ENCODE results near the gene NOTCH2. TPM values are rescaled to one million over a fixed set of nuclear protein-coding genes. Genes with fewer than 3 reads are reported as not detected.

The NOTCH2 gene
- total RNA-seq, 1 experiment from 2014 or later, result 79.6 TPM

GRCh38 chr1:119937198-119937597 lies 132.3 kb downstream of the NOTCH2 start:
- DNase-seq, result no peak
- H3K4me1 Mint-ChIP-seq (ENCODE audit: low read depth, unreplicated experiment), result no peaks in the 10 kb centered on the region
- H3K36me3 Mint-ChIP-seq (ENCODE audit: insufficient read depth, unreplicated experiment), result peaks cover 19% of the 10 kb centered on the region
- H3K4me3 Mint-ChIP-seq (ENCODE audit: low read depth, unreplicated experiment), result no peak overlapping the region
- CTCF ChIA-PET, result no interaction called here
- peaks cover 5% of the 10 kb centered on the region for H3K9me3 Mint-ChIP-seq (ENCODE audit: low read depth, unreplicated experiment)
- H3K27me3 Mint-ChIP-seq (ENCODE audit: unreplicated experiment), result no peaks in the 10 kb centered on the region
- intact Hi-C loops (cut with micrococcal nuclease; ENCODE audit: unreplicated experiment), result no loop called here
- BruUV-seq (replicated peaks), result no TSS peak
- TF ChIP-seq CTCF (IDR thresholded peaks at IDR 0.05; ENCODE audit: unreplicated experiment), result no peak
- no peak overlapping the region for H3K27ac Mint-ChIP-seq (ENCODE audit: unreplicated experiment)

GRCh38 chr1:119935915-119936314 lies 133.5 kb downstream of the NOTCH2 start:
- BruUV-seq (replicated peaks), result no TSS peak
- peaks cover 5% of the 10 kb centered on the region for H3K9me3 Mint-ChIP-seq (ENCODE audit: low read depth, unreplicated experiment)
- H3K4me3 Mint-ChIP-seq (ENCODE audit: low read depth, unreplicated experiment), result no peak overlapping the region
- CTCF ChIA-PET, result no interaction called here
- intact Hi-C loops (cut with micrococcal nuclease; ENCODE audit: unreplicated experiment), result no loop called here
- H3K27me3 Mint-ChIP-seq (ENCODE audit: unreplicated experiment), result no peaks in the 10 kb centered on the region
- H3K36me3 Mint-ChIP-seq (ENCODE audit: insufficient read depth, unreplicated experiment), result peaks cover 19% of the 10 kb centered on the region
- no peak for TF ChIP-seq CTCF (IDR thresholded peaks at IDR 0.05; ENCODE audit: unreplicated experiment)
- no peaks in the 10 kb centered on the region for H3K4me1 Mint-ChIP-seq (ENCODE audit: low read depth, unreplicated experiment)
- DNase-seq, result no peak
- H3K27ac Mint-ChIP-seq (ENCODE audit: unreplicated experiment), result no peak overlapping the region

GRCh38 chr1:119935373-119935772 lies 134.1 kb downstream of the NOTCH2 start:
- Mint-ChIP-seq H3K4me3 (ENCODE audit: low read depth, unreplicated experiment) (no peak overlapping the region), H3K9me3 (ENCODE audit: low read depth, unreplicated experiment) (peaks cover 5% of the 10 kb centered on the region), H3K4me1 (ENCODE audit: low read depth, unreplicated experiment) (no peaks in the 10 kb centered on the region), H3K27ac (ENCODE audit: unreplicated experiment) (no peak overlapping the region), H3K36me3 (ENCODE audit: insufficient read depth, unreplicated experiment) (peaks cover 16% of the 10 kb centered on the region), H3K27me3 (ENCODE audit: unreplicated experiment) (no peaks in the 10 kb centered on the region)
- BruUV-seq (replicated peaks), result no TSS peak
- no peak for TF ChIP-seq CTCF (IDR thresholded peaks at IDR 0.05; ENCODE audit: unreplicated experiment)
- no peak for DNase-seq
- CTCF ChIA-PET, result no interaction called here
- intact Hi-C loops (cut with micrococcal nuclease; ENCODE audit: unreplicated experiment), result no loop called here

GRCh38 chr1:119933397-119933796 lies 136.1 kb downstream of the NOTCH2 start:
- CTCF ChIA-PET, result no interaction called here
- no TSS peak for BruUV-seq (replicated peaks)
- Mint-ChIP-seq H3K27ac (ENCODE audit: unreplicated experiment) (no peak overlapping the region), H3K36me3 (ENCODE audit: insufficient read depth, unreplicated experiment) (peaks cover 15% of the 10 kb centered on the region), H3K9me3 (ENCODE audit: low read depth, unreplicated experiment) (peaks cover 5% of the 10 kb centered on the region), H3K4me1 (ENCODE audit: low read depth, unreplicated experiment) (no peaks in the 10 kb centered on the region), H3K4me3 (ENCODE audit: low read depth, unreplicated experiment) (no peak overlapping the region), H3K27me3 (ENCODE audit: unreplicated experiment) (no peaks in the 10 kb centered on the region)
- no peak for TF ChIP-seq CTCF (IDR thresholded peaks at IDR 0.05; ENCODE audit: unreplicated experiment)
- intact Hi-C loops (cut with micrococcal nuclease; ENCODE audit: unreplicated experiment), result no loop called here
- DNase-seq, result no peak
